MV-4-11 (cell line): ENCODE measurements around the gene CDC42SE2.
A peak's percentile ranks its signal among the peaks of the same experiment; 100 is the strongest.
"Not testable (repeated sequence)": the region's sequence is repeated elsewhere in the genome, so short reads cannot be mapped to it uniquely, and the experiment has no call there.

Source experiments
- DNase-seq: peaks from one replicate; lab custom pipeline; 2025; lab: John Stamatoyannopoulos, UW

The CDC42SE2 gene

DNA sequence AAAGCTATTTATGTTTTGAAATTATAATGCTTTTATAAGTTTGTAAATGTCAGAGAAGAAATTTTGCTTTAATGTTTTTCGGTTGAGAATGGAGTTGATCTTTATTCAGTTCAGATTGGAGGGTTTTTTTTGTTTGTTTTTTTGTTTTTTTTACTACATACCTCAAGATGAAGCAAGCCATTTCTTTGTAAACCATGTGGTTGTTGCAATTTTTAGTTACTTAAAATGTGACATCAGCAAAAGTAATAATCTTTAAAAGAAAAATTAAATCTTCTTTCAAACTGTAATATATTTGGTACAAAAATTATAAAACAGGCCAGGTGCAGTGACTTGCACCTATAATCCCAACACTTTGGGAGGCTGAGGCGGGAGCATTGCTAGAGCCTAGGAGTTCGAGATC lies 102.6 kb downstream of the CDC42SE2 start:
- no peak for DNase-seq

DNA sequence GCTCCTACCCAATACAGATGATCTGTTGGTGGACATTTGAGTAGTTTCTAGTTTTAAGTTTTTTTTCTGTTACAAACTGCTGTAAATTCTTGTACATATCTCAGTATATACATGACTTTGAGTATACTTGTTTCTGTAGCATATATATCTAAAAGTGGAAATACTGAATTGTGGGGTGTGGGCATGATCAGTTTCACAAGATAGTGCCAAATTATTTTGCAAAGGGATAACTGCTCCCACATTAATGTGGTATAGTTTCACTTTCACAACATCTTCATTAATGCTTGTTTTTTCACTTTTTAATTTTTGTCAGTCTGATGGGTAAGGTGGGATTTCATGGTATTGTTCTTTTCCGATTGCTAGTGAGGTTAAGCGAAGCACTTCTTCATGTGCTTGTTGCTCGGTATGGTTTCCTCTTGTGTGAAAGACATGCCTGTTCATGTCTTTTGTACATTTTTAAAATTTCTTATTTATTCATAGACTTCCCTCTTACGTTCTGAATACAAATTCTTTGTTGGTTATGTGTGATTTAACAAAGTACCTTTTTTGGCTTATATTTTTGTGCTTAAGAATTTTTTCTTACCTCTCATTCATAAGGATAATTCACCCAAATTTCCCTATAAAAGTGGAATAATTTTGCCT lies 103.5 kb downstream of the CDC42SE2 start:
- no peak for DNase-seq

DNA sequence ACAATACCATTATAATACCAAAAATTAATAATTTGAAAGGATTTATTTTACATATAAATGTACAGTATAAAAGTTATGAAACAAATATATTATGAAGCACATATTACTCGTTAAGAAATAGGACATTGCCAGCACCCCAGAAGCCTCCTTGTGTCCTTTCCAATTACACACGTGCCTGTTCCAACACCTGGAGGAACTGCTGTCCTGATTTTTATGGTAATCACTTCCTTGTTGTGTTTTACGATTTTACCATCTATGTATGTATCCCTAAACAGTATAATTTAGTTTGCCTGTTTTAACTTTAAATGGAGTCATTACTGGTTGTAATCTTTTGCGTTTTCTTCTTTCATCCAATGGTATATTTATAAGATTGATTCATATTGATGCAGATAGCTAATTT lies 105.0 kb downstream of the CDC42SE2 start:
- DNase-seq = no peak

DNA sequence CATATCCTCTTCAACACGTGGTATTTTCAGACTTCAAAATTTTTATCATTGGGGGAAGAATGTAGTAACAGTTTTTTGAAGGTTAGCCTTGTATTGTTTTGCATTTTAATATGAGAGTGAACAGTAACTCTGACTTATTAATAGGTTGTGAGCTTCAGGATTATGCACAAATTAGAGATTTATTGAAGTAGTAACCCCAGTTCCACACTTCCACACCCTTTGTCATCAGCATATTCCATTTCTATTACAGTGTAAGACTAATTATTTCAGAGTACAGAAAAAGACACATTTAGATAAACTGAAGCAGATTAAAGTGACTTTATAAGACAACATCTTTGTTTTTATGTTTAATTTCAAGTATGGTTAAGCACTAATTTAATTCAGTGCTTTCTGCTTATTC lies 105.7 kb downstream of the CDC42SE2 start:
- no peak for DNase-seq

DNA sequence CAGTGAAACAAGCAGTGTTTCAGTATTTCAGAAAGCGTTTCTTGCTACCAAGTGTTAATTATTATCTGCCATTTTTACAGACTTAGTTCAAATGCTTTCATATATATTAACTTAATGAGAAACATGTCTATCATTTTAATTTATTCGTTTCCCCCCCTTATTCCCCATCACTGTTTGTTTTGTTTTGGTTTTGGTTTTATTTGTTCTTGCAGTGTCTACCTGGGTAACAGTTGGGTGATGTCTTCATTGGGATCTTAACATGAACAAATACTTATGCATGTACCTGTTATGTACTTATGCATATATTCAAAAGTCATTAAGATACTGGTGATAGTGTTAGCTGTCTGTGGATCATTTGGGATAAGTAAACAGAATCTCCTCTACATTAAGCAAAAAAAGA lies 108.0 kb downstream of the CDC42SE2 start:
- DNase-seq = no peak

DNA sequence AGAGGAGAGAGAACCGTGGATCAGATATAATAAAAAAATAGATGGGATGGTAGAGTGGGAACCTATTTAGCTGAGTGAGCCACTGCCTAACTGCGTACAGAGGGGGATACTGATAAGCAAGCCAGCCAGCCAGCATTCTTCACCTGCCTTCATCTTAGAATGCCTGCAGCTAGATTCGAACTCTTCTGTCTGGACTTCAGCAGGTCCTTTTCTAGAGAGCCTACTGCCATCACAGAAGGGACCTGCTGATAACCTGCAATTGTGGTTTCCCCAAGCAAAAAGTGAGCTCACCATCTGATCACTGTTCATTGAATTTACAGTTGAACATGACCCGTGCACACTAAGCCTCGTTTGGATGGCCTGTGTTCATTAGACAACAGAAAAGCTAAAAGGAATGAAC lies 109.4 kb downstream of the CDC42SE2 start:
- no peak for DNase-seq

DNA sequence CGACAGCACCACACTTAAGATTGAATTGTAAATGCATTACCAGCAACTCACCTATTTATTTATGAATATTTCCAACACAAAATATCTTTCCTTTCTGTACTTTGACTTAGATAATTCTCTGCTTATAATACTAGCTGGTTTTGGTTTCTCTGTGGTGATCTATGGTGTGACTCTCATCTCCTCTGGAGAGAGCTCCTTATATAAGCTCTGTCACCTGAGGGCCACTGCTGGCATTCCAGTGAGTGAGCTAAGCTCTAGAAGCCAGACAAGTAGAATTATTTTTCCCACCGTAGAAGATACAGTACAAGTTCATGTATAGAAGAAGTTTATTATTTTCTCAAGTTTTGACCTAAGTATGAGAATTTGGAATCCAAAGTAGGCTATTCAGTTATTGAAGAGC lies 111.5 kb downstream of the CDC42SE2 start:
- DNase-seq = no peak

DNA sequence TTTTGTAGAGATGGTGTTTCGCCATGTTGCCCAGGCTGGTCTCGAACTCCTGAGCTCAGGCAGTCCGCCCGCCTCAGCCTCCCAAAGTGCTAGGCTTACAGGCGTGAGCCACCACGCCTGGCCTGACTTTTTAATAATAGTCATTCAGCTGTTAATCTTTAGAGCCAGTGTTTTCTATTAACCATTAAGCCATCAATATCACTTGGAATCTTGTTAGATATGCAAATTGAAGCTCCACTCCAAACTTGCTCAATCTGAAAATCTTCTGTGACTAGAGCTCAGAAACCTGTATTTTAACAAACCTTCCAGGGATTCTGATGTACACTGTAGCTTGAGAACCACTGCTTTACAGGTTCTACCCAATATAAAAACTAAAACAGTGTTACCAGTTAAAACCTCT lies 113.5 kb downstream of the CDC42SE2 start:
- no peak for DNase-seq

DNA sequence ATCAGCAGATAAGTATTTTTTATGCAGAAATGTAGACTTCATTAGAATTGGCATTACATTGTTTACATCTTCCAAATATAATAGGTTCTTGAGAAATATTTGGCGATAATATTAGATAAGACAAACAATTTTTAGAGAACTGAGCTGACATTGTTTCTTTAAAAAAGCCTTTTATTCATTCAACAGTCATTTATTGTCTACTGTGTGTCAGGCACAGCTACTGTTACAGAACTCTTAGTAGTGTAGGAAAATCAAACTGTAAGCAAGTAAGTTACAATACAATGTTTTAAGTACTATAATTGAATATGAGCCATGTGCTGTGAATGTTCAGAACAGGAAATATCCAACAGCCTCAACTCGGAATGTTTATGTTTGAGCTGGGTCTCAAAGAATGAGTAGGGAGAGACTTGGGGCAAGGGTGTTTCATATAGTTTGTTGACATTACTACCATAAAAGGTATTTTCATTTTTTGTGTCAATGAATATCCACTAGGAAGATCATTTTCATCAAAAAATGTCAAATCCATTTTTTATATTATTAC lies 114.0 kb downstream of the CDC42SE2 start:
- DNase-seq = no peak

DNA sequence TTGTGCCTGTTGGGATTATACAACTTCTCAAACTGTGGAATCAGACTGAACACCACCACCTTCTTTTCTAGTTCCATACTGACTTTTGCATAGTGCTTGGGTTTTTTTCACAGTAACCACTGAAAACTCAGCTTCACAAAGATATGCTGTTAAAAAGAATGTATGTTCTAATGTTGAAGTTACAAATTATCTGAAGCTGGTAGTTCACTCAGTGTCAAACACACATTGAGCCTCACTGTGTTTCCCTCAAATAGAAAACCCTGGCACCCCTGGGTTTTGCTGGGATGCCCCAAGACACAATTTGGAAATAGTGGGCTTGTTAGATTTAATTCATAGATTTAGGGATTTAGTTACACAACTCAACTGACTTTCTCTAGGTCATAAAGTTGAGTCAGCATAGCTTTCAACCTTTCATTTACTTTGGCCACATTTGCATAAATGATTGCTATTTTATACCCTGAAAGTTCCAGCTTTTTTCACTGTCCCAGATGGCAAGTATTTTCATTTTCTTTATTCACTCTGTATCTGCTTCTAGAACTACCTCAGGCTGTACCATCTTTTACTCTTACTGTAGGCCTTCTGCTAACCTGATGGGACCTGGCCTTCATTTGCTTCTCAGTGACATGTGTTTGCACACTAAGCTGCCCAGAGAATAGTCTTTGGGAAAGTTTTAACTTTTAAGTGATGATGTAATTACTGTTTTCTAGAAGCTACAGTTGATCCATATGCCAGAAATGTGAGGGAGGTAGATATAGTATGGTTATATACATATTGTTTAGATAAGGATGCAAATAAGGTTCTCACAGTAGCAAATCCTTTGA lies 115.1 kb downstream of the CDC42SE2 start:
- DNase-seq = no peak

DNA sequence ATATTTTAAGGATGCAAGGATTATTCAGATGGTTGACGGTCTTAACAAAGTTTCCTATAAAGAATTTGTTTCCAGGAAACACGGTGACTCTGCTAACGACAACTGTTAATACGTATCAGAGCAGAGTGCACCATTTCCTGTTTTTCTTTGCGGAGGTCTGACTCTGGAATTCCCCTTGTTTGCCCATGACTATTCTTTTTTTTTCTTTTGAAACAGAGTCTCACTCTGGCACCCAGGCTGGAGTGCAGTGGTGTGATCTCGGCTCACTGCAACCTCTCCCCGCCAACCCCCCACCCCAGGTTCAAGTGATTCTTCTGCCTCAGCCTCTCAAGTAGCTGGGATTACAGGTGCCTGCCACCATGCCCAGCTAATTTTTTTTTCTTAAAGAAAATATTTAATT lies 115.9 kb downstream of the CDC42SE2 start:
- DNase-seq = peak; percentile 34

DNA sequence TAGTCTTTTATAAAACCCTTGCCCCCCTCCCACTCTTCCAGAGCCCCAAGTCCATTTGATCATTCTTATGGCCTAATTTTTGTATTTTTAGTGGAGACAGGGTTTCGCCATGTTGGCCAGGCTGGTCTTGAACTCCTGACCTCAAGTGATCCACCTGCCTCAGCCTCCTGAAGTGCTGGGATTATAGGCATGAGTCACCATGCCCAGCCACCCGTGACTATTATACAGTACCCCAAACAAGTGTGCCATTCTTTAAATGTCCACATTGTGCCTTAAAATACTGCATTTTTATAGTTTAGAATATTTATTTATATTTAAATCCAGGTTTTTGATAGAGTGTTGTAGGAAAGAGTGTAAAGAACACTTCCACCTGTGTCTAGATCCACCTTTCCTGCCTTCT lies 116.4 kb downstream of the CDC42SE2 start:
- not testable (repeated sequence) for DNase-seq

DNA sequence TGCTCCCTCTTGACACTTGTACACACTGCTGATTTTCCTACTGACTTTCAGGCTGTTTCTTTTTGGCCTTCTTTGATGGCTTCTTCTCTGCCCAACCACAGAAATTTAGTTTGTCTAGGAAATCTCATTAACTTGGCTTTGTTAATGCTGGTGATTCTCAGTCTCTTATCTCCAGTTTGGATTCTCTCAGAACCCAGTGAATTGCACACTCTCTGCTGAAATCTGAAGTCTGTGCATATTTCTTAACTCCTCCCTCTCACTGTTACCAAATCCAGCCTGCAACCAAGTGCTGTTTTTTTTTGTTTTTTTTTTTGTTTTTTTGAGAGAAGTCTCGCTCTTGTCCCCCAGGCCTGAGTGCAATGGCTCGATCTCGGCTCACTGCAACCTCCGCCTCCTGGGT lies 117.2 kb downstream of the CDC42SE2 start:
- no peak for DNase-seq

DNA sequence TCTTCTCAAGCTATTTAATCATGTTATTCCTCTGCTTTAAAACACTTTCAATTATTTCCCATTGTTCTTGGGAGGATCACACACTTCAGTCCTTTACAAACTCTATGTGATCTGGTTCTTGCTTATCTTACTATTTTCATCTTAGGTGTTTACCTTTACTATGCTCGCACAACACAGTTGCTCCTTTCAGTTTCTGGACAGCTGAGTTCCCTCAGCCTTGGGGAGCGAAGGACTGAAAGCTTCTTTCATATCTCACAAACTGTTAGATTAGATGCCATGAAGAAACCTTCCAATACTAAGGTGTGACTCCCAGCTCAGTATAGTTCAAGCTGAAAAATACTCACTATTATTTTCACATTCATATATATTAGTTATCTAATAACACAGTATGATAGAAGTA lies 117.9 kb downstream of the CDC42SE2 start:
- DNase-seq = no peak

DNA sequence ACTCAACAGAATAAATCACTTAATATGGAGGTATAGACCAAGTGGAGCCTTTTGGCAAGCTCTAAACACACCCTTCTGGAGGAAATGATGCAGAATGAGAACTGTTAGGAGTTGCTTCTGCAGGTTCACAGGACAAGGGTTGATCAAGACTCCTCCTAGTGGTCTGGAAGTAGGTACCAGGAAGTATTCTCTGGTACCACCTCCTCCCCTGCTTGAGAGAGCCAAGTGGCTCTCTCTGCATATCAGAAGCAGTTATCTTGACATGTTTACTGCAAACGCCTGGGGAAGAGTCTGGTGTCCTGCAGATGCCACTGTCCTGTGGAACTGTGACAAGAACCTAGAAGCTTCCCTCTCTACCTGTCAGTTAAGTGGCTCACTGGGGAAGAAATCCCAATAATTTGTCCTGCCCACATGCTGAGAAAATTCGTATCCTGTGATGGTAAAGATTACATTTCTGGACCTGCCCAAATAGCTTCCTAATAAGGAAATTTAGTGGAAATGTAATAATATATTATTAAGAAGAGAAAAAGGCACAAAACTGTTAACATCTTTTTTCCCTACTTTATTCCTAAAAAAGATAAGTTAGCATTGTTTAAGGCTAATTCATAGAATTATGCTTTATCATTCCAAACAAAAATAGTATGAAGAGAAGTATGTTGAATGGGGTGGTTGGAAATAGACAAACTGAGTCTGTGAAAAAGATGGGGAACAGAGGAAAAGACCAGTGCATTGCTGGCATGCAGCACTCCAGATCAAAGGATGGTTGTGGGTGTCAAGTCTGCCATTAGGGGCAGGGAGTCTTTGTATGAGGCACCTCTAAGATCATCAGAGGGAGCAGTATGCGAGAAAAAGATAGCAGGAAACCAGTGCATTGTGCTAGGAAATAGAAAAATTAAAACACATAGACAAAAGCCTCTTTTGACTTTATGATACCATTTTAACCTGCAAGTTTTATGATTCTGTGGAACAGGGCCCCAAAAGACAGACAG lies 118.8 kb downstream of the CDC42SE2 start:
- DNase-seq = peak; percentile 80

DNA sequence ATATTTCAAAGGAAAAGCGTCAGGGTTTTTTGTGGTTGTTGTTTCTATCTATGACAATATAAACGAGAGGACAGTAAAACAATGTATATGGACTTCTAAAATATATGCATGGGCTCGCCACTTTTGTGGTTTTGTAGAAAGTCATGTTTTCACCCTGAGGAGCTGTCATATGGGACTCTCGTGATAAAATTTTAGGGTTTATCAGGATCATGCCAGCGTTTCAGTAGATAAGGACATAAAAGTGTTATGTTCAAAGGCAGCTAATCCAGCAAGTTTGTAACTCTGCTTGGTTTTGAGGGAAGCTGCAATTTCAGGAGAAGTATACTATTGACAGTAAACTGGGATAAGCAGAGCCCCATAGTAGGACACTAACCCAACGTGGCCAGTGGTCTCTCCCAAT lies 120.3 kb downstream of the CDC42SE2 start:
- DNase-seq = no peak

DNA sequence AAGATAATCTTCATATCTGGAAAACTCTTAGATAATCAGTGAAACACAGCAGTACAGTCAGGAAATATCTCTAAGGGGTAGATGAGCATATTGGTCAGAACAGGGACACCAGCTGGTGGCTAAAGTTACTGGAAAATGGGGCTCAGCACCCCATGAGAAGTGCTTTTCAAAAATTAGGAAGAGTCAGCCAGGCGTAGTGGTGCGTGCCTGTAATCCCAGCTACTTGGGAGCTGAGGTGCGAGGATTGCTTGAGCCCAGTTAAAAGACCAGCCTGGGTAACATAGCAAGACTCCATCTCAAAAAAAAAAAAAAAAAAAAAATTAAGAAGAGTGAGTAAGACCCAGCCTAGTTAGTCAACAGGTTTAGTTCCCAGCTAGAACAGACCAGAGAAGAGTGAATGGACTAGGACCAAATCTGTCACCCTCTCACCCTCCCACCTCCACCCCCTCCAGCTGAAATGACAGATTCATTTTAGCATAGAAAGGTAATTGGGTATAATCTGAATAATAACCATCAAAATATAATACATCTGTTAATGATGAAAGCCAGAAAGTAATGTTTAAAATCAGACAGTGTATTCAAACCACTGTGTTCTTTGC lies 120.9 kb downstream of the CDC42SE2 start:
- no peak for DNase-seq

DNA sequence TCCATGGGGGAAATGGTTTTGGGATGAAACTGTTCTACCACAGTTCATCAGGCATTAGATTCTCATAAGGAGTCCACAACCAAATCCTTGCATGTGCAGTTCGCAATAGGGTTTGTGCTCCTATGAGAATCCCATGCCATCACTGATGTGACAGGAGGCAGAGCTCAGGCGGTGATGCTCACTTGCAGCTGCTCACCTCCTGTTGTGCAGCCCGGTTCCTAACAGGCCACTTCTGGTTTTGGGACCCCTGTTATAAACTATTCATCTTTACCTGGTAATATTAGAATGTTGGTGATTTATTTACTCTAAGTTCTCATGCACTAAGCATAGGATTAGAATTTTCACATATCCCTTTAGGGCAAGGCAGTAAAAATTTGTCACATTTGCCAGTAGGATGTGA lies 122.3 kb downstream of the CDC42SE2 start:
- no peak for DNase-seq

DNA sequence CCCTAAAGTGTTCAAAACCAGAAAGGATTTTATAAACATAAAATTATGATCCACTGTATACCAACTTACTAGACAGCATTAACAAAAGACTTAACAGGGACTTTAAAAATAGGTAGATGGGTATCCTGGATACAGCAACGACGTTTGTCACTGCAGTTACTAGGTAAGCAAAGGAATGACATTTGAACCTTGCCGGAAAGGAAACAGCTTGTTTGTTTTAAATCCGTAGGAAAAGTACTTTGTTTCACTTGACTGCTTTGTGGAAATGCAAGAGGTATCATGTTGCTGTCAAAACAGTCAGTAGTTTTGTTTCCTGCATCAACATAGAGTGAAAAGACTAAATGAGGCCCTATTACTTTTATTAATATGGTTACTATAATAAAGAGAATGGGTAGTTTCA lies 122.9 kb downstream of the CDC42SE2 start:
- no peak for DNase-seq

DNA sequence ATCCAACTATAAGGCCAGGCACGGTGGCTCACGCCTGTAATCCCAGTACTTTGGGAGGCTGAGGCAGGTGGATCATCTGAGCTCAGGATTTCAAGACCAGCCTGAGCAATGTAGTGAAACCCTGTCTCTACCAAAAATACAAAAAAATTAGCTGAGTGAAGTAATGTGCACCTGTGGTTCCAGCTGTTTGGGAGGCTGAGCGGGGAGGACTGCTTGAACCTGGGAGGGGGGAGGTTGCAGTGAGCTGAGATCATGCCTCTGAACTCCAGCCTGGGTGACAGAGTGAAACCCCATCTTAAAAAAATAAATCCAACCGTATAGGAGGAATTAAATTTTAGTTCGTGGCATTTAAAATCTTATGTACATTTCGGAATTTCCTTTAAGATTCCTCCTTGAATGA lies 123.4 kb downstream of the CDC42SE2 start:
- DNase-seq = no peak

DNA sequence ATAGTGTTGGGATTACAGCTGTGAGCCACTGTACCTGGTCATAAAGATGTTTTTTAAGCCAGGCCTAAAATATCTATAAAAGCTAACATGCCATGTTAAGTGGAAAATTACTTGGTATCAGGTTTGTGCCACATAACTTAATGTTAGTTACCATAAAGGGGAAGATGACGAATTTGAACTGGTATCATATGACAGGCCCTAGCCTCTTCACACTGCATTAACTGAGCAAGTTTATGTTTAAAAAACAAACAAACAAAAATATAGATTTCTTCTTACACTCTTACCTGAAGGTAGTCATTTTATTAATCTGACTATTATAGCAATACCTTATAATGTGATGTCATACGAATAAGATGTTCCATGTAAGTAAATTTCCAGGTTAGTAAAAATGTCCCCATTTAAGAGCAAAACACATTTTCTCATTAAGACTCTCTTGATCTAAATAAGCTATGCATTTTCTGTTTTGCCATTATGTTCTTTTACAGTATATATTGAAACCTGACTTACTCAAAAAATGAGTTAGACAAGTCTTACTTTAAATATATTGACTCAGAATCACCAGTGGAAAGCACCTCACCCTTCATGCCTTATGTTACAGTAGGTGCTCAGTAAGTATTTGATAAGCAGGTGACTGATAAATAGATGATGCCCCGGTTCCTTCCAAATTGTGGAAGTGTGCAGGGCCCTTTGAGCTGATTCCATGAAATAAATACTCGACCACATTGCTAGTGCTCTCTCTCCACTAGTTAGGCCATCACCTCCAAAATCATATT lies 125.4 kb downstream of the CDC42SE2 start:
- no peak for DNase-seq
